MM.1S (cell line): Measurements from ENCODE around the gene LCAT.

Experiments used
- CTCF ChIP-seq: fragments of 300-600 bp; sonication (generic); IDR thresholded peaks from 2 replicates; pipeline ENCODE4 v1.5.1; 2016; ENCODE audit warnings: antibody characterized with exemption, low read length, mixed read lengths
- EZH2 ChIP-seq: fragments of 300-600 bp; sonication (generic); optimal IDR thresholded peaks from 2 replicates; pipeline ENCODE3; 2017; ENCODE audit warnings: low read depth, mild to moderate bottlenecking, antibody characterized with exemption, low read length, mixed read lengths
- EZH2phosphoT487 ChIP-seq: fragments of 300-600 bp; sonication (generic); IDR thresholded peaks from 2 replicates; pipeline ENCODE4 v1.6.1; 2018; ENCODE audit warnings: antibody characterized with exemption, low read length

GRCh38 chr16:67928561-67929364, 15.2 kb downstream of the LCAT start:
- TF ChIP-seq CTCF (peak; percentile 94), EZH2 (no peak), EZH2phosphoT487 (no peak)
